WTC11 (cell line): ENCODE measurements around the gene GLB1L2. TPM values are rescaled to one million over a fixed set of nuclear protein-coding genes. Genes with fewer than 3 reads are reported as not detected.

Source experiments
- ATAC-seq: fragments of 200-7000 bp; cut with Tn5 transposase; 2 replicates; pipeline ENCODE4 v1.10.0; 2021; ENCODE audit warnings: mild to moderate bottlenecking, moderate library complexity
- CTCF ChIA-PET: fragments of 300-600 bp; sonication (Branson Sonifier 250); formaldehyde crosslinking; loops from one replicate; lab custom pipeline; 2021; ENCODE audit warnings: antibody characterized with exemption; lab: Charles Lee
- POLR2A ChIA-PET: fragments of 350-600 bp; sonication (Branson Sonifier 250); formaldehyde crosslinking; loops from one replicate; lab custom pipeline; 2021; ENCODE audit warnings: antibody characterized with exemption; lab: Charles Lee
- DNase-seq: peaks from one replicate; pipeline ENCODE4 v3.0.0; 2021; ENCODE audit warnings: low spot score
- H3K27ac Mint-ChIP-seq: 2 replicates; pipeline ENCODE4 v1.8.0; 2021; ENCODE audit warnings: mixed read lengths
- H3K27me3 Mint-ChIP-seq: 2 replicates; pipeline ENCODE4 v1.8.0; 2021; ENCODE audit warnings: low read depth, mild to moderate bottlenecking, moderate library complexity, mixed read lengths
- H3K36me3 Mint-ChIP-seq: 2 replicates; pipeline ENCODE4 v1.8.0; 2021; ENCODE audit warnings: mixed read lengths
- H3K4me1 Mint-ChIP-seq: 2 replicates; pipeline ENCODE4 v1.8.0; 2022; ENCODE audit warnings: mixed read lengths
- H3K4me3 Mint-ChIP-seq: 2 replicates; pipeline ENCODE4 v1.8.0; 2021; ENCODE audit warnings: mild to moderate bottlenecking, moderate library complexity, mixed read lengths
- H3K9me3 Mint-ChIP-seq: 2 replicates; pipeline ENCODE4 v1.8.0; 2021; ENCODE audit warnings: mixed read lengths
- AFF4 ChIP-seq: sonication (generic); formaldehyde crosslinking; IDR thresholded peaks from 2 replicates; pipeline ENCODE4 v1.8.1; 2023; ENCODE audit warnings: mild to moderate bottlenecking, missing genetic modification reagents, borderline replicate concordance
- CBFB ChIP-seq: sonication (generic); formaldehyde crosslinking; IDR thresholded peaks from 2 replicates; pipeline ENCODE4 v1.8.1; 2022; ENCODE audit warnings: mild to moderate bottlenecking, low read depth, missing genetic modification reagents
- EMX1 ChIP-seq: fragments of 250-450 bp; sonication (Bioruptor Pico); IDR thresholded peaks from 2 replicates; pipeline ENCODE4 v1.8.0; 2021; ENCODE audit warnings: mild to moderate bottlenecking
- ETV6 ChIP-seq: sonication (generic); formaldehyde crosslinking; IDR thresholded peaks from 2 replicates; pipeline ENCODE4 v1.8.1; 2022; ENCODE audit warnings: mild to moderate bottlenecking, missing genetic modification reagents
- FOXP4 ChIP-seq: sonication (generic); formaldehyde crosslinking; IDR thresholded peaks from 2 replicates; pipeline ENCODE4 v1.8.0; 2022; ENCODE audit warnings: mild to moderate bottlenecking, missing genetic modification reagents
- NFE2L1 ChIP-seq: sonication (generic); formaldehyde crosslinking; IDR thresholded peaks from 2 replicates; pipeline ENCODE4 v1.8.1; 2023; ENCODE audit warnings: missing genetic modification reagents
- NR2C2 ChIP-seq: sonication (generic); formaldehyde crosslinking; IDR thresholded peaks from 2 replicates; pipeline ENCODE4 v1.8.0; 2022; ENCODE audit warnings: mild to moderate bottlenecking, missing genetic modification reagents
- RELA ChIP-seq: sonication (generic); formaldehyde crosslinking; IDR thresholded peaks from 2 replicates; pipeline ENCODE4 v1.8.1; 2022; ENCODE audit warnings: missing genetic modification reagents, mild to moderate bottlenecking, borderline replicate concordance
- TEAD1 ChIP-seq: sonication (generic); formaldehyde crosslinking; IDR thresholded peaks from 2 replicates; pipeline ENCODE4 v1.8.0; 2022; ENCODE audit warnings: mild to moderate bottlenecking, missing genetic modification reagents
- TEAD4 ChIP-seq: sonication (generic); formaldehyde crosslinking; IDR thresholded peaks from 2 replicates; pipeline ENCODE4 v1.8.0; 2022; ENCODE audit warnings: mild to moderate bottlenecking, missing genetic modification reagents
- ZNF532 ChIP-seq: fragments of 250-450 bp; sonication (Bioruptor Pico); IDR thresholded peaks from 2 replicates; pipeline ENCODE4 v1.9.0; 2021; ENCODE audit warnings: mild to moderate bottlenecking, borderline replicate concordance
- total RNA-seq: library from RNA; stranded (reverse); gene quantifications from 3 replicates; pipeline ENCODE4 v1.2.3, GENCODE V29; 2021
- TF ChIP-seq, protein P1 (sequence below): sonication (generic); formaldehyde crosslinking; conservative IDR thresholded peaks from 2 replicates; pipeline ENCODE4 v1.8.1; 2022; ENCODE audit warnings: mild to moderate bottlenecking, missing genetic modification reagents

GLB1L2 gene
- total RNA-seq, 1 experiment from 2014 or later, result 6.0 TPM

- Mint-ChIP-seq H3K4me1 (peaks cover 23% of the 10 kb centered on the region), H3K9me3 (0 out of 2 replicates have a peak, but pooled peaks cover 8% of the 10 kb centered on the region), H3K4me3 (no peak overlapping the region), H3K36me3 (no peaks in the 10 kb centered on the region), H3K27ac (no peak overlapping the region), H3K27me3 (peaks cover 6% of the 10 kb centered on the region; the same call in 1 of the 2 replicates)
- ATAC-seq, result no peak
- no peak for DNase-seq
- CTCF ChIA-PET, result no interaction called here
- POLR2A ChIA-PET, result no interaction called here
- no peak for TF ChIP-seq FOXP4 (CRISPR knock-in tag)
- TF ChIP-seq, protein P1, sequence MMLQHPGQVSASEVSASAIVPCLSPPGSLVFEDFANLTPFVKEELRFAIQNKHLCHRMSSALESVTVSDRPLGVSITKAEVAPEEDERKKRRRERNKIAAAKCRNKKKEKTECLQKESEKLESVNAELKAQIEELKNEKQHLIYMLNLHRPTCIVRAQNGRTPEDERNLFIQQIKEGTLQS, result no peak
- no peak for TF ChIP-seq TEAD4 (CRISPR knock-in tag)
- no peak for TF ChIP-seq NFE2L1 (CRISPR knock-in tag)
- no peak for TF ChIP-seq AFF4 (CRISPR knock-in tag)
- no peak for TF ChIP-seq ETV6 (CRISPR knock-in tag)
- TF ChIP-seq EMX1, result no peak
- TF ChIP-seq NR2C2 (CRISPR knock-in tag), result no peak
- no peak for TF ChIP-seq RELA (CRISPR knock-in tag)
Observed at GRCh38 chr11:134346976-134347350, 15.2 kb downstream of the GLB1L2 start.

GRCh38 chr11:134347441-134347840 lies 15.7 kb downstream of the GLB1L2 start:
- ChIA-PET POLR2A (no interaction called here), CTCF (no interaction called here)
- H3K4me3 Mint-ChIP-seq, result no peak overlapping the region
- H3K27me3 Mint-ChIP-seq, result peaks cover 6% of the 10 kb centered on the region; the same call in 1 of the 2 replicates
- peaks cover 23% of the 10 kb centered on the region for H3K4me1 Mint-ChIP-seq
- no peak for ATAC-seq
- TF ChIP-seq CBFB (CRISPR knock-in tag), result no peak
- TF ChIP-seq TEAD1 (CRISPR knock-in tag), result no peak
- no peak for TF ChIP-seq ZNF532
- no peaks in the 10 kb centered on the region for H3K36me3 Mint-ChIP-seq
- H3K27ac Mint-ChIP-seq, result no peak overlapping the region
- 0 out of 2 replicates have a peak, but pooled peaks cover 8% of the 10 kb centered on the region for H3K9me3 Mint-ChIP-seq
- DNase-seq, result no peak
